PC-3 (cell line): ENCODE measurements around the gene PTOV1.

Experiments
- EZH2 ChIP-seq: fragments of 300-600 bp; sonication (generic); IDR thresholded peaks from one replicate; pipeline ENCODE4 v1.6.1; 2017; ENCODE audit warnings: antibody characterized with exemption, mild to moderate bottlenecking, low read length; ENCODE audit not compliant: unreplicated experiment
- EZH2phosphoT487 ChIP-seq: fragments of 300-600 bp; sonication (generic); IDR thresholded peaks from 2 replicates; pipeline ENCODE4 v1.6.1; 2018; ENCODE audit warnings: mild to moderate bottlenecking, antibody characterized with exemption, low read length, borderline replicate concordance
- TF ChIP-seq, protein P1 (sequence below): fragments of 300-600 bp; sonication (generic); conservative IDR thresholded peaks from 2 replicates; pipeline ENCODE4 v1.5.1; 2017; ENCODE audit warnings: antibody characterized with exemption, low read depth, mild to moderate bottlenecking, low read length

DNA sequence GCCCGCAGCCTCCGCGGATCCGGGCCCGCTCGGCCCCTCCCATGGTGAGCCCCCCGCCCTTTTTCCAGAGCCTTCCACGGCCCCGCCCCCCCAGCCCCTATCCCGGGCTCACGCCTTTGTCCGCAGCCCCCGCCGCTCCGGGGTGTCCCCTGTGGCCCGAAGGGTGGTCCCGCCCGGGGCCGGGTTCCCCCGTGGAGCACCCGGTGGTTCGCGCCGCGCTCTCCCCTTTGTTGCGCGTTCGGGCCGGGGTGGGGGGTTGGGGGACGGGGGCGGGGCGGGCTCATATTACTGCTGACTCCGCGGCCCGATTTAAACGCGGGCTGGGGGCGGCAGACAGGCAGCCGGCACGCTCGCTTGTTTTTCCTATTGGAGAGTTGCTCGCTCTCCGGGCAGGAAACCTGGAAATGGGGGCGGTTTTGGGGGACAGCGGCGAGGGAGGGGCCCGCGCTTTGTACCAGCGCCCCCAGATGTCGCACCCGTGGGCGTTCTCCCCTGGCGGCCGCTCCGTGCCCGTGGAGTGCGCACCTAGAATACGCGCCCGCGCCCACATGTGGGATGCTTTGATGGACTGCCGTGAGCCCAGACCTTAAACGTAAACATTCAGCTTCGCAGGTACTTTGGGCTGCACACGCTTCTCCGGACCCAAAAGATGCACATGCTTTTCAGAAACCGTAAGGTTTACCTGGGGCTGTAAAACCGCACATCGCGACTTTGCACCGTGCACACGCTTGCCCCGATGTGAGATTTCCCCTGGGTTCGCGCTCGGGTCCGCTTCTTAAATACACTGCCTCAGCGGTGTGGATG is 699 bp downstream of the PTOV1 start:
- TF ChIP-seq, protein P1, sequence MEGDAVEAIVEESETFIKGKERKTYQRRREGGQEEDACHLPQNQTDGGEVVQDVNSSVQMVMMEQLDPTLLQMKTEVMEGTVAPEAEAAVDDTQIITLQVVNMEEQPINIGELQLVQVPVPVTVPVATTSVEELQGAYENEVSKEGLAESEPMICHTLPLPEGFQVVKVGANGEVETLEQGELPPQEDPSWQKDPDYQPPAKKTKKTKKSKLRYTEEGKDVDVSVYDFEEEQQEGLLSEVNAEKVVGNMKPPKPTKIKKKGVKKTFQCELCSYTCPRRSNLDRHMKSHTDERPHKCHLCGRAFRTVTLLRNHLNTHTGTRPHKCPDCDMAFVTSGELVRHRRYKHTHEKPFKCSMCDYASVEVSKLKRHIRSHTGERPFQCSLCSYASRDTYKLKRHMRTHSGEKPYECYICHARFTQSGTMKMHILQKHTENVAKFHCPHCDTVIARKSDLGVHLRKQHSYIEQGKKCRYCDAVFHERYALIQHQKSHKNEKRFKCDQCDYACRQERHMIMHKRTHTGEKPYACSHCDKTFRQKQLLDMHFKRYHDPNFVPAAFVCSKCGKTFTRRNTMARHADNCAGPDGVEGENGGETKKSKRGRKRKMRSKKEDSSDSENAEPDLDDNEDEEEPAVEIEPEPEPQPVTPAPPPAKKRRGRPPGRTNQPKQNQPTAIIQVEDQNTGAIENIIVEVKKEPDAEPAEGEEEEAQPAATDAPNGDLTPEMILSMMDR = no peak
- no peak for TF ChIP-seq EZH2
- TF ChIP-seq EZH2phosphoT487 = no peak
